Fibroblast of skin of left biceps (primary cell): Measurements from ENCODE around the gene GLB1L2.
"Not testable (repeated sequence)": the region's sequence is repeated elsewhere in the genome, so short reads cannot be mapped to it uniquely, and the experiment has no call there.

ENCODE experiments used
- DNase-seq, 2 experiments: peaks; one replicate each; pipeline ENCODE4 v3.0.0-alpha.2; 2013; ENCODE audit warnings: low read depth in 2 of 2

The GLB1L2 gene, protein sequence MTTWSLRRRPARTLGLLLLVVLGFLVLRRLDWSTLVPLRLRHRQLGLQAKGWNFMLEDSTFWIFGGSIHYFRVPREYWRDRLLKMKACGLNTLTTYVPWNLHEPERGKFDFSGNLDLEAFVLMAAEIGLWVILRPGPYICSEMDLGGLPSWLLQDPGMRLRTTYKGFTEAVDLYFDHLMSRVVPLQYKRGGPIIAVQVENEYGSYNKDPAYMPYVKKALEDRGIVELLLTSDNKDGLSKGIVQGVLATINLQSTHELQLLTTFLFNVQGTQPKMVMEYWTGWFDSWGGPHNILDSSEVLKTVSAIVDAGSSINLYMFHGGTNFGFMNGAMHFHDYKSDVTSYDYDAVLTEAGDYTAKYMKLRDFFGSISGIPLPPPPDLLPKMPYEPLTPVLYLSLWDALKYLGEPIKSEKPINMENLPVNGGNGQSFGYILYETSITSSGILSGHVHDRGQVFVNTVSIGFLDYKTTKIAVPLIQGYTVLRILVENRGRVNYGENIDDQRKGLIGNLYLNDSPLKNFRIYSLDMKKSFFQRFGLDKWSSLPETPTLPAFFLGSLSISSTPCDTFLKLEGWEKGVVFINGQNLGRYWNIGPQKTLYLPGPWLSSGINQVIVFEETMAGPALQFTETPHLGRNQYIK

DNA sequence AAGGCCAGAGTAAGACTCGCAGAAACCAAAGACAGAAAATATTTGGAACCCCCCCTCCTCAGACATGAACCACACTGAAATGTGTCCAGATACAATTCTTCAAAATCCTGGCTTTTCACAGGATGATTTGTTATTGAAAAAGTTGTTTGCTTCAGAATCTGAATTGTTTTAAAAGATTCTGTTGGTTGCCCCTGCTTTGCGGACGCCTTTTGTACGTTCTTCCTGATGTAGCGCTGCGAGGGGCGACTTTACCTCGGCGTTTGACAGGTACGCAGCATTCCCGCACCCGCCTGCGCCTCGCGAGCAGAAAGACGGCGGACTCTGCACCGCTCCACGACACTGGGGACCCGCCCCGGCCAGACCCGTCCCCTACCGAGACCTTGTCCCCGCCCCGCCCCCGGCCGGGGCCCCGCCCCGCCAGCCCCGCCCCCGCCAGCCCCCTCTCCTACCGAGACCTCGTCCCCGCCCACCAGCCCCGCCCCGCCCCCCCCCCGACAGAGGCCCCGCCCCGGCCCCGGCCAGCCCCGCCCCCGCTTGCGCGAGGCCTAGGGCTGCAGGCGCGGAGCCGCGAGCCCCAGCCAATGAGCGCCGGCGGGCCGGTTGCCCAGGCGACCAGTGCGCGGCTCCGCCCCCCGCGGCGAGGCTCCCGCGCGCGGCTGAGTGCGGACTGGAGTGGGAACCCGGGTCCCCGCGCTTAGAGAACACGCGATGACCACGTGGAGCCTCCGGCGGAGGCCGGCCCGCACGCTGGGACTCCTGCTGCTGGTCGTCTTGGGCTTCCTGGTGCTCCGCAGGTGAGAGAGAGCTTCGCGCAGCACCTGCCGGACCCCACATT, at the start of gene GLB1L2:
TSS of gene GLB1L2 (plus strand) at position 635 of the 835 bp plus-strand sequence. CDS start at position 709, 74 bp downstream.
- peak in 1 of 2 experiments; percentile 2 for DNase-seq

DNA sequence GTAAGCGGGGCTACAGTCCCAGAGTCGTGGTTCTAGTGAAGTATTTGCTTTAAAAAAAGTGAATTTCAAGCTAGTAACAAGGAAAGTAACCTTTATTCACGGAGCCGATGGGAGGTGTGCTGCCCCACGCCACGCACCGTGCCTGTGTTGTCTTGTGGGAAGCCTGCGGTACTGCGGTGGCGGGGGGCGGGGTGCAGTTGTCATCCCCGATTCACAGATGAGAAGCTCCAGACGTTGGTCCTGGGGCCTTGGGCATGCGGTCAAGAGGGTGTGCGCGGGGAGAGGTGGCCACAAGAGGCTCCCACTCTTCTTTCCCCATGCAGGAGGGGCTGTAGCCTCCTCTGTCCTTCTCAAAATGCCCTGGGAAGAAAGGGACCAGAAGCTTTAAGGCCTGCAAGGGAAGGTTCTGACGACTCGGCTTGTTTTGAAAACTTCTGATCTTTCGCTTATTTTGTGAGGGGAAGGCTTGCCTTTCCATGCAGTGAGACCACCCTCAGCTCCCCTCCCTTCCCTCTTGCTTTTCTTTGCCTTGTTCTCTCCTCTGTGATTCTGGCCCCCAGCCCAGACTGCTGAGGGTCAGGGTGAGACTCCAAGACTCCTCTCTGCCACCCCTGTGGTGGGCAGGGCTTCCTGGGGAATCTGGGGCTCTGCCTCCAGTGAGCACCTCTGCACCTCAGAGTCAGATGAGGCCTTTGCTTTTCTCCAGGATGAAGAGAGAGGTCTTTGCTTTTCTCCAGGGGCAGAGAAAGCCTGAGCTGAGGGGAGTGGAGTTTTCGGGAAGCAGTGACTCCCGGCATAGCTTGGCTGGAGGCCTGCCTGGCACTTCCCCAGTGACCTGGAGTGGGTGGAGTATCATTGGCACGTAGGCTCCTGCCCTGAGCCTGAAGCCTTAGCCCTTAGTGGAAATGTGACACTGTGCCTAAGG, 49.4 kb upstream of the GLB1L2 start:
- no peak for DNase-seq

DNA sequence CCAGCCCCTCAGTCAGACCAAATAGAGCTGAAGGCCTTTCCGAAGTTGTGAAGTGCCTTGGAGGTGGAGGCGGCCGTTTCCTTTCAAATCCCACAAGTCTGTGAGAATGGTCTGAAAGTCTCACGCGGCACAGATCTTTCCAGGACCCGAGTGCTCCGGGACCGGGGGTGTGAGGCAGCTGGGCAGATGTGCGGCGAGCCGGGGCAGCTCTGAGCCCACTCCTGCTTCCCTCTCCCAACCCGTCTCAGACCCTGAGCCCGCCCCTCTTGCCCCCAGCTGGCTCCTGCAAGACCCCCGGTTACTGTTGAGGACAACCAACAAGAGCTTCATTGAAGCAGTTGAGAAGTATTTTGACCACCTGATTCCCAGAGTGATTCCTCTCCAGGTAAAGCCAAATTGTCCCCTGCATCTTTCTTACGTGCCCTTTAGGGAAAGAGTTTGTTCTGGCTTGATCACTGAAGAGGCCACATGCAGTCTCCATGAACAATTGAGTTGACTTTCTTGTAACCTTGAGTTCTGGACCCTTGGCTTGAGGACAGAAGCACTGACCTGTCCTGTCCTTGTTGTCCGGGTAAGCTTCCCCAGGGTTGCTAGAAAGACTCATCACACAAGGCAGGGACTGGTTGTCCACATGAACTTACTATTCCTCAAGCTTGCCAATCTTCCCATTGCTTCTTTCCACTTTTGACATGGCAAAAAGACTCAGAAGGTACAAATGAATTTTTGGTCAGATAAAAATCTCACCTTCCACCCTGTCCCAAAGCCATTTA, 48.1 kb upstream of the GLB1L2 start:
- no peak for DNase-seq

DNA sequence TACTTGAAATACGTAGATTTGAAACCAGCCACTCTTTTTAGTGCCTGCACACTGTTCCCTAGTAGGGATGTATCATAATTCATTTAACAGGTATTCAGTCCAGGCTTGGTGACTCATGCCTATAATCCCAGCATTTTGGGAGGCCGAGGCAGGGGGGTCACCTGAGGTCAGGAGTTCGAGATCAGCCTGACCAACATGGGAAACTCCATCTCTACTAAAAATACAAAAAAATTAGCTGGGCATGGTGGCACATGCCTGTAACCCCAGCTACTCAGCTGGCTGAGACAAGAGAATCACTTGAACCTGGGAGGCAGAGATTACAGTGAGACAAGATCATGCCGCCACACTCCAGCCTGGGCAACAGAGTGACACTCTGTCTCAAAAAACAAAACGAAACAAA, 47.4 kb upstream of the GLB1L2 start:
- DNase-seq: not testable (repeated sequence)

DNA sequence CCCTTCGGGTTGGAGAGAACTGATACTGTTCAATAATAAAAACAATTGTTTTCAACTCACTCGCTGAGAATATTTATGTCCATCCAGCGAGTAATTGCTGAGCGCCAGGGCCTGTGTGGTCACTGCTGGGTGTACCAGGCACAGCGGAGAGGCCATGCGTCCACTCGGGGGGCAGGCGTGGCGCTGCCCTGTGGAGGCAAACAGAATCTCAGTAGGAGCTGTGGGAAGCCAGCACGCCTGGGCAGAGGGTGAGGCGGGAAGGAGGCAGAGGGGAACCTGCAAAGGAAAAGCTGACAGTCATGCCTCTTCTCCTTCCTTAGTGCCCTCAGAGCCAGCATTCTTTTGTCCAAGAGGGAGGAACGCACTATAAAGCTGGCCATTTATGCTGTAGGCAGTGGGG, 44.2 kb upstream of the GLB1L2 start:
- no peak for DNase-seq

DNA sequence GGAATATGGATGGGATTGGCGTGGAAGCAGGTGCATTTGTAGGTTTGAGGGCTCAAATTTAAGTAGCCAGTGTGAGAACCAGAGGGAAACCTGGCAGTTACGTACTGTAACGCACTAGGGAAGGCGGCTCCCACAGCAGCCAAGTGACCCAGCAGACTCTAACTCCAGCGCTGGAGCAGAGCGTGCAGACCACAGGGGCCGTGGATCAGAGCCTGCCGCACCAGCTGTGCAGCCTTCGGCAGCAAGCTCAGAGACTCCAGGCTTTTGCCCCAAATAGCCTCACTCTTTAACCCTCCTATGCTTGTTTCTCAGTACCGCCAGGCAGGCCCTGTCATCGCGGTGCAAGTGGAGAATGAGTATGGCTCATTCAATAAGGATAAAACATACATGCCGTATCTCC, 43.3 kb upstream of the GLB1L2 start:
- DNase-seq: no peak

DNA sequence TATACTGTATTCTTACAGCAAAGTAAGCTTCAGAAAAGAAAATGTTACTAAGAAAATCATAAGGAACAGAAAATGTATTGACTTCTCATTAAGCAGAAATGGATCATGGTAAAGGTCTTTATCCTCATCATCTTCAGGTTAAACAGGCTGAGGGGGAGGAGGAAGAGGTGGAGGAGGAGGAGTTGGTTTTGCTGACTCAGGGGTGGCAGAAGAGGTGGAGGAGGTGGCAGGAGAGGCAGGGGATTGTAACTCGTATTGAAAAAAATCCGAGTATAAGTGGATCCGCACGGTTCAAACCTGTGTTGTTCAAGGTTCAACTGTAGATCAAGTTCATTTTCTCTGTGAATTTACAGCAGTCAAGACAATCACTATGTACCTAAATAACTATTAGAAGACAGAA, 42.6 kb upstream of the GLB1L2 start:
- no peak for DNase-seq

DNA sequence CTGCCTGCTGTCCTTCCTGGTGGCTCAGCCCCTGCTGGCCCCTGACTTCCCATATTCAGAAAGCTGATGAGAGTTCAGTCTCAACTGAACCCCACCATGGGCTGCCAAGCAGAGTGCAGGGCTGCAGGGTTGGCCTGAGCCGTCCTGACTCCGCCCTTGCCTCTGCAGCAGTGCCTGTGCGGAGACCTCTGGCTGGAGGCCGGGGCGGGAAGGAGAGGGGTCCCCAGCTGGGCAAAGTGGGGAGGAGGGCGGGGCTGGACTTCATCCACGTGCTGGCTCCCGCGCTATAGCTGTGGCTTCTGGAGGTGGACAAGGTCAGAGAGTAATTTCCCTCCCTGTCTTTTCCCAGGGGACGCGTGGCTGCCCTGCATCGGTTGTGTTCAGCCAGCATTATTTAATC, 42.0 kb upstream of the GLB1L2 start:
- DNase-seq: no peak

DNA sequence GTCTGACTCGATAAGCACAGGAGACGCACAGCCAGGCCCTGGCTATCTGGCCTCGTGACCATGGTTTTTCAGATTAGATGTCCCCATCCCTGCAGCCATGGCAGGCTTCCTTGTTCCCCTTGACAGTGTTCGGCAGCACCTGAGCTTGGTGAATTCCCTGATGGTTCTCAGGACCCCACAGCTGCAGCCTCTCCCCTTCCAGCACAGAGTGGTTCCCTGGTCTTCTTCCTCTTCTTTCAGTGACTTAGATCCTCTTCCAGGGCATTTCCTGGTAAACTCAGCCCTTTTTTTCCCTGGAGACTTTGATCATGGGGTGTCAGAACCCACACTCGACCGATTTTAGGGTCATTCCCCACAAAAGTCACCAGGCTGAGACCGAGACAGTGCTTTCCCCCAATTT, 41.1 kb upstream of the GLB1L2 start:
- no peak for DNase-seq

DNA sequence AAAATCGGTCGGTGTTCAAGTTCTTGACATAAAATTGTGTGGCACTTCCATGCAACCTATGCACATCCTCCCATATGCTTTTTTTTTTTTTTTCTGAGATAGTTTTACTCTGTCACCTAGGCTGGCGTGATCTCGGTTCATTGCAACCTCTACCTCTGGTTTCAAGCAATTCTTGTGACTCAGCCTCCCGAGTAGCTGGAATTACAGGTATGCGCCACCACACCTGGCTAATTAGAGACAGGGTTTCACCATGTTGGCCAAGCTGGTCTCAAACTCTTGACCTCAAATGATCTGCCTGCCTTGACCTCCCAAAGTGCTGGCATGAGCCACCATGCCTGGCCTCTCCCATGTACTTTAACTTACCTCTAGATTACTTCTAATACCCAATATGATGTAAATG, 40.6 kb upstream of the GLB1L2 start:
- no peak for DNase-seq

DNA sequence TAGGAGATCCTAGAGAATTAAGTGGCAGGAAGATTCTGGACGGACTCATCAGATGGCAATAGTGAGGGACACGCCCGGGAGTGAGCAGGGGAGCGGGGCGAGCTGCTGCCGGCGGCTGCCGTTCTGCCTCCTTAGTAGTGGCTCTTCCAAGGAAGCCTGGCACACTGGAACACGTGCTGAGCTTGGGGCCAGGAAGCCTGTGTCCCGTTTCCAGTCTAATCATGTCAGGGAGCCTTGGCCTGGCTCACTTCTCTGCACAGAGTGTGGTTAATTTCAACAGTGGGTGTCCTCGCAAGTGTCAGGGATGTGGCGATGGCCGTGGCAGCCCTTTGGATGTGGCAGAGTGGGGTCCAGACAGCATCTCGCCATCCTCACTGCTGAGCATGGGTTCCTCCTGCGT, 39.1 kb upstream of the GLB1L2 start:
- DNase-seq: no peak

DNA sequence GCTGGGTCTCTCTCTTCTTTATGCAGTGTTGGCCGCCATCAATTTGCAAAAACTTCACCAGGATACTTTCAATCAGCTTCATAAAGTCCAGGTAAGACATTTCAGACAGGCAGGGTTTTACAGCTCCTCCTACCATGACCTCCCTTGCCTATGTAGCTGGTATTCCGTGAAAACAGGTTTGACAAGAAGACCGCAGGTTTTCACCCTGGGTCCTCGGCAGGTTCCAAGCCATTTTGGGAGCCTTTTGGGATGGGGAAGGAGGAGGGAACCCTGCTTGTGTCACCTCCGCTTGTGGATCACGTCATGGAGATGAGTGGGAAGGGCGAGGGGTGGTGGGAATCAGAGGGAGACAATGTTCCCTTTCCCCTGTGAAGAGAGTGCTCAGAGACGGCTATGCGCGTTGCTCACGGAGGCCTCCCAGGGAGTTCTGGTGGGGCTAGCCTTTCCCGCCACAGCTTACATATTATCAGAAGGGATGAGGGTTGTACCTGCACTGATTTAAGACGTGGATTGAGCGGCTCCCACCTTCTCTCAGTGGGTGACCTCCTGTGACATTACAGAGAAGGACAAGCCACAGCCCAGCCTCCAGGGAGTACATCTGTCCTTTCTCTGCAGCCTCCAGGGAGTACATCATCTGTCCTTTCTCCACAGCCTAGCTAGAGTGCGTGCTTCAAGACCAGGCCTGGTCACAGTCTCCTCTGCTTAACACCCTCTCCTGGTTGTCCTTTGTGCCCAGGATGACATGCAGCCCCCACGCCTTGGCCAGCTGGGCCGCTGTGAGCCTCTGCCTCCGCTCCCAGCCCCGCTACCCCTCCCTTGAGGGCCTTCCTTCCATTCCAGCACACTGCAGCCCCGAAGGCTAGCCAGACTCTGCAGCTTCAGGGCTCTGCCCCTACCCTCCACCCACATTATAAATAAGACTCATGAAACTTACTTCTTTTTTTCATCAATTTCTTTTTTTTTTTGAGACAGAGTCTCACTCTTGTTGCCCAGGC, 38.4 kb upstream of the GLB1L2 start:
- DNase-seq: no peak

DNA sequence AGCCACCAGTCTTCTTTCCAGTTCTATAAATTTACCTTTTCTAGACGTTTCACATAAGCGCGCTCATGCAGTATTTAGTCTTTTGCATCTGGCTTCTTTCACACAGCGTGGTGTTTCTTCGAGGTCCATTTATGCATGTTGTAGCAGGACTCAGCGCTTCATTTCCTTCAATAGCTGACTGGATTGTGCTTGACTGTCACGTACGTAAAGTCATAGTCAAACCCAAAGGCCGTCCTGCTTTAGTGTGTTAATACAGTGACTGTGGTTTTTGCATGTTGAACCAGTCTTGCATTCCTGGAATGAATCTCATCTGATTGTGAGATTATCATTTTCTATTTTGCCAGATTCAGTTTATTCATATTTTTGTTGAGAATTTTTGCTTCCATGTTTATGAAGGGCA, 37.1 kb upstream of the GLB1L2 start:
- DNase-seq: no peak

DNA sequence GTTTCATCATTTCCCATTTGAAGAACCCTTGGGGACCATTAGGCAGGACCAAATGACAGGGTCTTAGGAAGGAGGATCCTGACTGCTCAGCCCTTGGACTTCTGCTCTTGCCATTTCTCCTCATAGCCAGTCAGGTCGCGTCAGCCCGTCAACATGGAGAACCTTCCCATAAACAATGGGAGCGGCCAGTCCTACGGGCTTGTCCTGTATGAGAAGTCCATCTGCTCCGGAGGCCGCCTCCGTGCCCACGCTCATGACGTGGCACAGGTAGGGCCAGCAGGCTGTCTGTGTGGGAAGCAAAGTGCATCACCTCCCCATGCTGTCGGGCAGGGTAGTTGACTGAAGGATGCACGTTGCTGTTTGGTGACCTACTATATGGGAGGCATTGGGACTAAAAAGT, 19.6 kb upstream of the GLB1L2 start:
- DNase-seq: no peak

DNA sequence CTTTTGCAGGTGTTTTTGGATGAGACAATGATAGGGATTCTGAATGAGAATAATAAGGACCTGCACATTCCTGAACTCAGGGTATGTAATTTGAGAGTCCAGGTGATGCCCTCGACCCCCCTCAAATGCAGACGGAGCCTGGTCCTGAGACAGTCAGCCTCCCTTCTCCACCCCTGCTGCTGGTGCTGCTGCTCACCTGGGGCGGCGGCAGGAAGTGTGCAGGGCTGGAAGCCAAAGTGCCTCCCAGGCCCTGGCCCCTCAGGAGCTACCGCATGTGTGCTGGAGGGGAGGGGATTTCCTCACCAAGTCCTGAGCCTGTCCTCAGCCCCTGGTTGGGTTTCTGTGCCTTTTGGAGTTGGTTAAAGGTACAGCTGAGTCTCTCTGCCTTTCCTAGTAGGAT, 19.0 kb upstream of the GLB1L2 start:
- no peak for DNase-seq

DNA sequence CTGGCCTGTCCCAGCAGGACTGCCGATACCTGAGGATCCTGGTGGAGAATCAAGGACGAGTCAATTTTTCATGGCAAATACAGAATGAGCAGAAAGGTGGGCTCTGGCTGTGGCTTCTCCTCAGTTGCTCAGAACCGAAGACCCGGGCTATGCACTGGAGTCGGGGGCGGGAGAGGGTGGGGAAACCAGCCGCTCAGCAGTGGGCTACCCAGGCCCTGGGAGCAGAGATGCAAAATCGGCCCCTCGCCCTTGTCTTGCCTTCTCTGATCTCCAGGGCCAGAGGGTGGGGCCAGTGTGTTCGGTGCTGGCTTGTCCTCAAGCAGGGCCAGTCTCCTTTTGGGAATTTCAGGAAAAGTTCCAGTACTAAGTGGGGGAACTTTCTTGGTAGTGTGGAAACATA, 18.4 kb upstream of the GLB1L2 start:
- DNase-seq: no peak

DNA sequence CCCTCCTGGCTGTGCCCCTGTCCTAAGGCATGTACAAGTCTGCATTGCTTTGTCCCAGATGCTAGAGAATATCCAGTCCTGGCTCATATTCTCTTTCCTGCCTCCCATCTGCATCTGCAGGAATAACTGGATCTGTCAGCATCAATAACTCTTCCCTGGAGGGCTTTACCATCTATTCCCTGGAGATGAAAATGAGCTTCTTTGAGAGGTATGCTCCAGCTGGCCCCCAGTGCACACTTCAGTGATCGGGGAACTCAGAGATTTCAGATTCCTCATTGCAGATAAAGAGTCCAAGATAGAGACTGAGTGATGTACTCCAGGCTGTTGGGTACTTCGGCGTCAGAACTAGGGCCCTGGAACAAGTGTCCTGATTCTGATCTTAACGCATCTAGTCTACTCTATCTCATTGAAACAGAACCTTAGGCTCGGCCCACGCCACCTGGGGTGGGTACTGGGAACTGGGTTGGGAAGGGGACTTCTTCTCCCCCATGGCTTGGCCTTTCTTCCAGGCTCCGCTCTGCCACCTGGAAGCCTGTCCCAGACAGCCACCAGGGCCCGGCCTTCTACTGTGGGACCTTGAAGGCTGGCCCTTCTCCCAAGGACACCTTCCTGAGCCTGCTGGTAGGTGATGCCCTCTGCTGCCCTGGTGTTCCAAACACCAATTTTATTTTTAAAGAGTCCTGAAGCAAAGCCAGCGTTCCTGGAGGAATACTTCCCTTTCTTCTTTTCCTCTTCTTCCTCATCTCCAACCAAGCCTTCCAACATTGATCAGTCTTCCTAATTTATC, 17.8 kb upstream of the GLB1L2 start:
- DNase-seq: no peak

DNA sequence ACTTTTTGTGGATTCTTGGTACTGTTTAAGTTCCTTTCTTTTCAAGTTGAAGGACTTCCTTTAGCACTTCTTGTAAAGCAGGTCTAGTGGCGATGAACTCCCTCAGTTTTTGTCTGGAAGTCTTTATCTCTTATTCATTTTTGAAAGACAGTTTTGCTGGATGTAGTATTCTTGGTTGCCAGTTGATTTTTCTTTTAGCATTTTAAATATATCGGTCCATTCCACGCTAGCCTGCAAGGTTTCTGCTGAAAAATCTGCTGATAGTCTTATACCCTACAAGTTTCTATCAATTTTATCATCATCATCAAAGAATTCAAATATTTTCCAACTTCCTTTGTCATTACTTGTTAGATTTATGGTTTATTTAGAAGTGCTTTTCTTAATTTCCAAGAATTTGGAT, 14.7 kb upstream of the GLB1L2 start:
- no peak for DNase-seq

DNA sequence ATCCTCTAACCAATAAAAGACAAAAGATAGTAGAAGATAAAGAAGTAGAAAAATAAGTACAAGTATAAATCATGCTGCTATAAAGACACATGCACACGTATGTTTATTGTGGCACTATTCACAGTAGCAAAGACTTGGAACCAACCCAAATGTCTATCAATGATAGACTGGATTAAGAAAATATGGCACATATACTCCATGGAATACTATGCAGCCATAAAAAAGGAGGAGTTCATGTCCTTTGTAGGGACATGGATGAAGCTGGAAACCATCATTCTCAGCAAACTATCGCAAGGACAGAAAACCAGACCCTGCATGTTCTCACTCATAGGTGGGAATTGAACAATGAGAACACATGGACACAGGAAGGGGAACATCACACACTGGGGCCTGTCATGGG, 10.4 kb upstream of the GLB1L2 start:
- DNase-seq: not testable (repeated sequence)
